Motor neuron (in vitro differentiated cells): ENCODE data around the gene HOXD4. TPM values are rescaled to one million over a fixed set of nuclear protein-coding genes. Genes with fewer than 3 reads are reported as not detected.

ENCODE experiments used
- ATAC-seq, 8 experiments: fragments of 200-7000 bp; cut with Tn5 transposase; replicated peaks in 6 of 8; 2 replicates each; pipeline ENCODE4 v1.8.0; 2021; ENCODE audit warnings: mild to moderate bottlenecking in 8 of 8, moderate library complexity in 8 of 8
- H3K27ac ChIP-seq, 2 donors: fragments of 250-450 bp; sonication (Bioruptor Pico); 2 replicates each; pipeline ENCODE4 v1.9.0; 2021; ENCODE audit warnings: antibody characterized with exemption in 2 of 2, mild to moderate bottlenecking in 2 of 2, moderate library complexity in 1 of 2
- H3K4me1 ChIP-seq, 2 donors: fragments of 250-450 bp; sonication (Bioruptor Pico); replicated peaks in 1 of 2; 2 replicates each; pipeline ENCODE4 v1.6.1; 2021; ENCODE audit warnings: antibody characterized with exemption in 2 of 2, mild to moderate bottlenecking in 2 of 2, moderate library complexity in 1 of 2
- H3K4me3 ChIP-seq, 5 donors: fragments of 250-450 bp; sonication (Bioruptor Pico); 2 replicates each; pipeline ENCODE4 v1.9.0; 2021; ENCODE audit warnings: antibody characterized with exemption in 5 of 5, mild to moderate bottlenecking in 5 of 5, moderate library complexity in 4 of 5
- WGBS, 10 experiments: fragments of 450-650 bp; shearing (Covaris generic); methylation state at CpG; one replicate each; pipeline ENCODE4 v1.0.0; 2022; 5-methylcytosine and 5-hydroxymethylcytosine counted together
- in situ Hi-C, 9 experiments: fragments of 400-800 bp; cut with MboI; loops; one replicate each; pipeline ENCODE4 v1.15.0; 2021; ENCODE audit warnings: low sequenced_read_pairs in 9 of 9, low pct_unique_long_range_greater_than_20kb in 2 of 9; ENCODE audit not compliant: unreplicated experiment in 9 of 9
- total RNA-seq, 8 experiments: library from RNA; unstranded; fragments of 300-600 nt; gene quantifications; 2 replicates each; pipeline versions ENCODE4 v1.2.3 to v1.2.4, GENCODE V29; 2022

HOXD4 gene
- total RNA-seq, 8 experiments from 2014 or later: 6.6 to 51.2 (median 20.2) TPM

DNA sequence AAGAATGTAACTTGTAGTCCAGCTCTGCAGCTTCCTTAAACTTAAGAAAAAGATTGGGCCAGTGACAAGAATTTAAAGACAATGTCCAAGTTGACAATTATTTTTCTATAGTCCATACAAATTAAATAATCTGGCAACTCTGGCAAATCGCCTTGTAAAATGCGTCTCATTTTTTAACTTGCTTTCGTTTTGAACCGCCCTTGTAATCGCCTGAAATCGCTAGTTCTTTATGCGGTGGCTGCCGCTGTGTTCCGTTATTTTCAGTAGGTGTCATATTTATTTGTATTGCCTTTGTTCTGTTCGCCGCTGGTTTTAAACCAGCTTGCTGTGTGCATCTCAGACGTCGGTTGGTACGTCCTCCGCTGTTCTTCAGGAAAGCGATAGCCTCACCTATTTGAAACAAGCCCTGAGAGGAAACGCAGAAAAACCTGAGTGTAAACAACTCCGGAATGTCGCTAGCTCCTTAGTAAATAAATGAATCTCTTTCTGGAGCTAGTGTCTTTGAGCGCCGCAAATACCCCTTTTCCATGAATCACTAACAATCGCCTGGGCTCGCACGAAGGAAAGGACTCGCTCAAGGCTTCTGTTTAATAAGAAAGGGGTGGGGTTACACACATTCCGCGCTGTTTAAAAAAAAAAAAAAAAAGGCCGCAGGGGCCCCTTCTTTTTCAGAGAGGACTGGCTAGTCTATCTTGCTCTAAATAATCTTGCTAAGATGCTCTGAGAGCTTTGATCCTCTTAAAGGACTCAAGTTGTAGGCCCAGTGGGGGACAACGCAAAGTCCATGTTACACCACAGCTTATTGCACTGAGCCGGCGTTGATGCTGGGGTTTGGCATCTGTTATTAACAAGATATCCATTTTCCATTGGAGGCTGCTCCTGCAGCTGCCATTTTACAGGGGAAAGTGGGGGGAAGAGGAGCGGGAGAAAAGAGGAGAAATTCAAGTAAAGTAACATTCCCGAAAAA lies 18.9 kb upstream of the HOXD4 start:
- in situ Hi-C loops: loop anchor here (10.0 to 25.0 kb wide), 9 partner anchors 330 to 1630 kb away; no protein-coding TSS in a partner anchor
- peak overlapping the region; percentile 55 to 99 (median 80) for H3K4me3 ChIP-seq

DNA sequence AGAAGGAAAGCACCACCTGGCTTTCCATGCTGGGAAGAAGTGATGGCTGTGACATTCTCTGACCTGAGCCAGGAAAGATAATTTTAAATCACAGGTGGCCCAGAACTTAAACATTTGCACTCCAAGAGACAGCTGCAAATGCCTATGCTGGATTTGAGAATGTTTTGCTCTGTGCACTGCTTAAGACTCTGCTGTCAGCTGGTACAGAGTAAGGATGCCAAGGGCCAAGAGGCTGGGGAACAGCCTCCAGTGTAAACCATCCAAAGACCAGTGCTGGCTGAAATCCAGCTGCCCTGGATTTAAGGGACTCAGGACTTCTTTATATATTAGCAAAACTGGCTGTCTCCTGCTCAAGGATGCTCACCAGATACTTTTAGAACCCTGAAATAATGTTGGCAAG lies 18.0 kb upstream of the HOXD4 start:
- ATAC-seq: no peak
- Histone ChIP-seq H3K4me1 (peaks cover 26 to 32% of the 10 kb centered on the region in 2 donors), H3K4me3 (peak overlapping the region; percentile 55 to 99 (median 80)), H3K27ac (peak overlapping the region; percentile 94 to 100)
- in situ Hi-C loops: loop anchor here (10.0 to 25.0 kb wide), 9 partner anchors 329 to 1629 kb away; no protein-coding TSS in a partner anchor

More for the DNA sequence above, 18.9 kb upstream of the HOXD4 start:
- no peak for ATAC-seq
- 0 to 96% (median 8%) methylated on average over 6 to 27 of the region's 33 CpGs for WGBS, 10 experiments
- H3K27ac ChIP-seq: peak overlapping the region; percentile 94 to 100
- H3K4me1 ChIP-seq: peaks cover 32 to 41% of the 10 kb centered on the region in 2 donors

DNA sequence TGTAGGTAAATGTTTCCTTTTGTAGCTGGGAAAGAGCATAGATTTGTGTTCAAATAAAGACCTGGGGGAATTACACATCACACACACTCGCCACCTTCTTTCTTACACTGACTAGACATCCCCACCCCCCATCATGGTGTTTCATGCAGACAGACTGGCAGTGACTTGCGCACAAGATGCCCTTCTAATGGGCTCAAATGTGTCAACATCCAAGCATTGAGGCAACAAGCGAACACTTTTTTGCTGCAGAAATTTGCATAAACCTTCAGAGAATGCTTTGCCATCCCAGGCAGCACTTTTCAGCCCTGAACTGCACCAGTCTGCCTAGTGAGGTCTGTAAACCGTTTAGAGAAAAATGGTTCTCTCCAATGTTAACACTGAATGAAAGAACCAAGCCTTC lies 17.3 kb upstream of the HOXD4 start:
- H3K4me3 ChIP-seq: peak overlapping the region; percentile 55 to 99 (median 80)
- H3K4me1 ChIP-seq: peaks cover 26 to 32% of the 10 kb centered on the region in 2 donors
- 10 to 50% (median 33%) methylated on average over 2 to 4 of the region's 4 CpGs; no CpG with 5 or more reads in 4 of the 10 experiments for WGBS, 10 experiments
- ATAC-seq: no peak
- H3K27ac ChIP-seq: peak overlapping the region; percentile 94 to 100
- in situ Hi-C loops: loop anchor here (10.0 to 25.0 kb wide), 9 partner anchors 328 to 1628 kb away; no protein-coding TSS in a partner anchor

DNA sequence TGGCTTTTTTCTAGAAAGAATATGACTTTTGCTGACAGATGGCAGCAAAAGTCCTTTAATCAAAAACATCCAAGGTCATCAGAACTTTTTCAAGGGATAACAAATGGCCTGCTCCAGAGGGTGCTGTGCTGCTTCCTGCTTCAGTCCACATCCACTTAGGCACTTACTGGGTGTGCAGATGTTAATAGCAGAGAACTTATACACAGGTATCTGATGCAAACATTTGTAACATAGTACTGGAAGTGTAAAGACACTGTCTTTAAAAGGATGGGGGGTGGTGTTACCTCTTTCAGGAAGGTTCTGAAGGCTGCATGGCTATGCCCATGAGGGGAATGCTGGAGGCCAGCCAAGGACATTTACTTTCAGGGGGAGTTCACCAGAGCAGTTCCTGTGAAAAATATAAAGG lies 16.3 kb upstream of the HOXD4 start:
- peak overlapping the region; percentile 98 to 100 for H3K27ac ChIP-seq
- ATAC-seq: peak in 4 of 8 experiments; percentile 6 to 29 (median 16)
- H3K4me3 ChIP-seq: peak overlapping the region; percentile 62 to 99 (median 97)
- H3K4me1 ChIP-seq: peaks cover 26 to 42% of the 10 kb centered on the region in 2 donors
- in situ Hi-C loops: loop anchor here (10.0 to 25.0 kb wide), 9 partner anchors 327 to 1627 kb away; no protein-coding TSS in a partner anchor

DNA sequence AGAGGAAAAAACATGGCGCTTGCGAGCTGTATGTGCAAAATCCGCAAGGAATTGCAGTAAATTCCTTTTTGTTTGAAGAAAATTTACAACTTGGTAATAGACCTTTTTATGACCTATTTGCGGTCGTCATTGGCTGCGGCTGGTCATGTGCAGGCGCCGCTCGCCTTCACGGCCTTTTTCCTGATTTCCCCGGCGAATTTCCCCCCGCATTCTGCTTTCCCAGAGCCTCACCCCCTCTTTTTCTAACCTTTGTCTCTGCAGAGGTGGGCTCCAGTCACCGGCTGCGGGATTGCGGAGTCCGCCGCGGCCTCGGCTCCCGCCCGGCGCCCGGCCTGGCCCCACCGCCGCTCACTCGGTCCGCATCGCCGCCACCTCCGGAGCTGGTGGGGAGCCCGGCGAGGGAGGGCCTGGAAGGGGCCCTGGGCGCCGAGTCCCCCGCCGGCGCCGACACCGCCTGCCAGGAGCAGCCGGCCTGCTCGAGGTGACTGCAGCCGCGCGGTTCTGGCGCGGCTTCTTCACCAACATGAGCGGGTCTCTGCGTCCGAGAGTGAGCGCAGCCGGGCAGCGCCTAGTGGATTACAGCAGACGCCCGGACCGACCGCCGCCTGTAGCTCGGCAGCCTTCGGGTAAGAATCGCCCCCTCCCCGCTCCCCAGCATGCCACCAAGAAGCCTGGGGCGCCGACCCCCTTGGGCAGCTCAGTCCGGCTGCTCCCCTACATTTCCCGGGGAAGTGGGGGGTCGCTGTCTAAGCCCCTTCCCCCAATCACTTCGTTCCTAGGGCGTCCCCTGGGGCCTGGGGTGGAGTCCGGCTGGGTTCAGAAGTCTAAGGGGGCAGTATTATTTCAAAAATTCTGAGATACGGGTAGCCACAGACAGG lies 14.7 kb upstream of the HOXD4 start:
- peak overlapping the region; percentile 98 to 100 for H3K27ac ChIP-seq
- in situ Hi-C loops: loop anchor here (10.0 to 25.0 kb wide), 9 partner anchors 326 to 1626 kb away; no protein-coding TSS in a partner anchor
- 0 to 3% (median 0%) methylated on average over 2 to 9 of the region's 71 CpGs; no CpG with 5 or more reads in 3 of the 10 experiments for WGBS, 10 experiments
- ATAC-seq: peak; percentile 10 to 50 (median 22)
- peaks cover 34 to 55% of the 10 kb centered on the region in 2 donors for H3K4me1 ChIP-seq
- peak overlapping the region; percentile 62 to 99 (median 97) for H3K4me3 ChIP-seq

DNA sequence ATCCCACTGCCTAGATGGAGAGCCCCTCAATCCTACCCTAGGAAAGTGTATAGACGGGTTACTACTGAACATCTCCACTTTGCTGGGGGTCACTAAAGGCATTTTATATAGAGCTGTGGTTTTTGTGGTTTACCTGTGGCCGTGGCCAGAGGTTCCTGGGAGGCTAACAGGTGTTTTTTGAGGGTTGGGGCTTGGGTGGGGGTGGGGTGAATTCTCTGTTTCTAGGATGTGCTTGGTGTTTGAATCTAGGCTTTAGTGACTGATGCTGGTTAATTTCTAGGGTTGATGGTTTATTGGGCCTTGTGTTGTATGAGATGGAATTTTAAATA lies 14.1 kb upstream of the HOXD4 start:
- ATAC-seq: no peak
- Histone ChIP-seq H3K27ac (peak overlapping the region; percentile 98 to 100), H3K4me3 (peak overlapping the region; percentile 62 to 99 (median 97)), H3K4me1 (peaks cover 40 to 61% of the 10 kb centered on the region in 2 donors)
- in situ Hi-C loops: loop anchor here (10.0 to 25.0 kb wide), 9 partner anchors 325 to 1625 kb away; no protein-coding TSS in a partner anchor
- WGBS, 10 experiments: 0% methylated on average over 1 of the region's 2 CpGs; no CpG with 5 or more reads in 9 of the 10 experiments

DNA sequence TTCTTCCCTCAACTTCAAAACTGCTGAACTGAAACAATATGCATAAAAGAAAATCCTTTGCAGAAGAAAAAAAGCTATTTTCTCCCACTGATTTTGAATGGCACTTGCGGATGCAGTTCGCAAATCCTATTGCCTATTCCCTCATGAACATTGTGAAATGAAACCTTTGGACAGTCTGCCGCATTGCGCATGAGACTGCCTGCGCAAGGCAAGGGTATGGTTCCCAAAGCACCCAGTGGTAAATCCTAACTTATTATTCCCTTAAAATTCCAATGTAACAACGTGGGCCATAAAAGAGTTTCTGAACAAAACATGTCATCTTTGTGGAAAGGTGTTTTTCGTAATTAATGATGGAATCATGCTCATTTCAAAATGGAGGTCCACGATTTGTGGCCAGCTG lies 13.4 kb upstream of the HOXD4 start:
- Histone ChIP-seq H3K27ac (peak overlapping the region; percentile 98 to 100), H3K4me1 (peaks cover 47 to 65% of the 10 kb centered on the region in 2 donors), H3K4me3 (peak overlapping the region; percentile 62 to 99 (median 97))
- ATAC-seq: no peak
- WGBS, 10 experiments: 9 to 100% (median 32%) methylated on average over 1 to 8 of the region's 8 CpGs; no CpG with 5 or more reads in 1 of the 10 experiments
- in situ Hi-C loops: loop anchor here (10.0 to 25.0 kb wide), 9 partner anchors 324 to 1624 kb away; no protein-coding TSS in a partner anchor

DNA sequence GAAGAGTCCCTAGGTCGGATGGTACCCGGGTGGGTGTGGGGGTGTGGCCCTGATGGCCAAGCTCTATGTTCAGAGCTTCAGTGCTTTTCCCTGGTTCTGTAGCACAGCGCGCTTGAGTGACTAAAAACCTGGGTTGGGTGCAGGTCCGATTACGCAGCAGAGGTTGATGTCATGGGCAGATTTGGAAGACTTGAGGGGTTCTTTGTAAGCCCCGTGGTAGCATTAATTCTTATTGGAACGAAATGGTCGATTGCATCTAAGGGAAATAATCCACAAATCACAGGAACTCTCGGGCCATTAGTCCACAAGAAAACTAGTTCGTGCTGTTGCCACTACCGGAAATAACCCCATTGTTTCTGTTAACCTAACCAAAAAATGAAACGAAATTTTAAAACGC lies 12.8 kb upstream of the HOXD4 start:
- WGBS, 10 experiments: 2 to 82% (median 19%) methylated on average over 1 to 13 of the region's 14 CpGs; no CpG with 5 or more reads in 1 of the 10 experiments
- Histone ChIP-seq H3K27ac (peak overlapping the region; percentile 98 to 100), H3K4me1 (peaks cover 49 to 65% of the 10 kb centered on the region in 2 donors), H3K4me3 (peak overlapping the region; percentile 62 to 99 (median 97))
- no peak for ATAC-seq
- in situ Hi-C loops: loop anchor here (10.0 to 25.0 kb wide), 9 partner anchors 324 to 1624 kb away; no protein-coding TSS in a partner anchor

DNA sequence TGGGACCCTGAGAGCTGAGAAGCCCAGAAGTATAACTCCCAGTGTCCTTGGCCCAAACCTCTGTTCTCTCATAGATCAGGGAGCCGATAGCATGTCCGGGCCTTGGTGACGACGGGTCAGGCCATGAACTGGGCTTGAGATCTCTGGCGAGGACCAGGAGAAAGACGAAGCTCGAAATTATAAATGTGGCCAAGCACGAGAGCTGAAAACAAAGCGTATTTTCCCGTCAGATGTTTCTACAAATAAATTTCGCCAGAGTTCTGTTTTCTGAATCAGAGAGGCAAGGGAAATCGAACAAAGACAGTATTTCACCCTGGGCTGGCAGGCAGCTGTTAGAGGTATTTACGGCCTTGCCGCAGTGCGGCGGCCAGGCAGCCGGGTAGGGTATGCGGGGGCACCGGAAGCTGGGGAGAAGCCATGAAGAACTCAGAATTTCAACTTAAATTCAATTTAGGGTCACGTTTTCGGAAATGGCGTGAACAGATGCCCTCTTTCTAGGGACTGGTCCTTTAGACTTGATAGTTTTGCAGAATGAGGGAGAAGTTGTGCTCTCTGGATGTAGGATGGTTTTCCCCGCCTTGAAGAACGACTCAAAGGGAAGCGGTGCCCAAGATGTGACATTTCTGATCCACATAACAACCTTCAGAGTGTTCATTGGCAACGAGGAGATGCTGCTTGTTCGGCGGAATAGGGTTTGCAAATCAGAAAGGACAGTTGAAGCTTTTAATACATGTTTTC lies 12.3 kb upstream of the HOXD4 start:
- H3K4me1 ChIP-seq: peaks cover 49 to 62% of the 10 kb centered on the region in 2 donors
- peak overlapping the region; percentile 98 to 100 for H3K27ac ChIP-seq
- in situ Hi-C loops: loop anchor here (10.0 to 25.0 kb wide), 9 partner anchors 323 to 1623 kb away; no protein-coding TSS in a partner anchor
- 0 to 98% (median 15%) methylated on average over 7 to 28 of the region's 28 CpGs; no CpG with 5 or more reads in 1 of the 10 experiments for WGBS, 10 experiments
- peak in 2 of 8 experiments; percentile 2 to 3 for ATAC-seq
- peak overlapping the region; percentile 62 to 99 (median 97) for H3K4me3 ChIP-seq

DNA sequence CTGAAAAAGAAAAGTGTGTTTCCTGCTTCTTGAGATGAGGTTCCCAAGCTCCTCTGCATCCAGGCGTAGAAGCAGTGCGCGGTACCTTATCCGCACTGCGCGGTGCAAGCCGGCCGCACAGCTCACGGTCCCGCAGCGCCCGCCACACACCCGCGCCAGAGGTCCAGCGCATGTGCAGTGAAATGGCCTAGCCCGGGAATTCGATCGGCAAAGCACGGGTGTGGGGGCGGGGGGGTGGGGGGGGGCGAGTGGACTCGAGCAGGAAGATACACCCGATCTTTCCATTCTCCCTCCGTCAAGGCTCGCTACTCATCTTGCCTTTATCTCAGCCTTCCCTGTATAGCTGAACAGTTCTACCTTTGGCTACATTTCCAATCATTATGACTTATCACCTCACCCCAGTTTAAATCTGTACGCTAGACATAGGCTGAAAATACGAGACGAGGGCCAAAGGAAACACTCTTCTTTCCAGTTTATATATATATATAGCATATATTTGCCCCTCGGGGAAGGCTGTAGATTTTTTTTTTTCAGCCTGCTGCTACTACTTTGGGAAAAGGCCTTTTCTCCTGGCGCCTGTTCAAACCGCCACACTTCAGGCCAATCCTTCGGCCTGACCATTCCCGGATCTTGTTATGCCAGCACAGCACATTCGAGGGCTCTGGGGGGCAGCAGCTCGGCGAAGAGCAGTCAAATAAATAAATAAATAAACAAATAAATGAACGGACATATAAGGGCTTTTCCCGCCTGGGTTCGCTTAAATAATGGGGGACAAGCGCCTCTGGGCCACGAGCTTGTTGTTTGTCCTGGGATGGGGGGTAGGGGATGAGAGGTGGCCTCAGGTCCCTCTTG lies 11.5 kb upstream of the HOXD4 start:
- peak in 7 of 8 experiments; percentile 1 to 35 (median 18) for ATAC-seq
- Histone ChIP-seq H3K4me1 (peaks cover 49 to 59% of the 10 kb centered on the region in 2 donors), H3K4me3 (peak overlapping the region; percentile 62 to 99 (median 97)), H3K27ac (peak overlapping the region; percentile 98 to 100)
- WGBS, 10 experiments: 0 to 57% (median 14%) methylated on average over 1 to 22 of the region's 41 CpGs; no CpG with 5 or more reads in 1 of the 10 experiments
- in situ Hi-C loops: loop anchor here (5.0 to 25.0 kb wide), 12 partner anchors 312 to 1622 kb away; no protein-coding TSS in a partner anchor
